ENCODE results near the gene BBS9.

DNA sequence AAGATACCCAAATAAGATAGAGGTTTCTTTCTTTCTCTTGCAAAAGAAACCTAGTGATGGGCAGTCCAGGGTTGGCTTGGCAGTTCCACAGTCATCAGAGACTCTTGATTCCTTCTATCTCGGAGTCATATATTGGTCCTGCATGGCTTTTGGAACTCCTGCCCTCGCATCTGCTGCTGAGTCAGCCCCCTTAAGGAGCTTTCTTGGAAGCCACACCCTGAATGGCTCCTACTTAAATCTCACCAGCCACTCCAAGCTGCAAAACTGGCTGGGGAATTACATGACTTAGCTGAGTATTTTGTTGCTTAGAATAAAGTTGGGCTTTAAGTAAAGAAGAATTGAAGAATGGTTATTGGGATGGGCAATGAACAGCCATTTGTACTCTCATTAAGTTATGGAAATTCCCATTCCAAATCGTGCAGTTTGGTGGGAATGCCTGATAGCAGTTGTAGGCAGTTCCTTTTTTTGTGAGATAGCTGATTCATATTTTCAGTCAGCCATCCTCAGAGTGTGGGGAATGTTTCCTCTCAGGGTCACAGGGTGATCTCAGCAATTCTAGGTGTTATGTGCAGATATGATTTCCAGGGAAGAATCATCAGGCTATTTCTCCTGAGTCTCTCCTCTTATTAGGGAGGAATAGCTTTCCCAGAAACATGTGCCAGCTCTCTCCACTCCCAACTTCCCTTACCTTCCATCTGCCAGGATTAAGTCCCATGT is 209.9 kb downstream of the BBS9 start:
- TF ChIP-seq, protein P1, sequence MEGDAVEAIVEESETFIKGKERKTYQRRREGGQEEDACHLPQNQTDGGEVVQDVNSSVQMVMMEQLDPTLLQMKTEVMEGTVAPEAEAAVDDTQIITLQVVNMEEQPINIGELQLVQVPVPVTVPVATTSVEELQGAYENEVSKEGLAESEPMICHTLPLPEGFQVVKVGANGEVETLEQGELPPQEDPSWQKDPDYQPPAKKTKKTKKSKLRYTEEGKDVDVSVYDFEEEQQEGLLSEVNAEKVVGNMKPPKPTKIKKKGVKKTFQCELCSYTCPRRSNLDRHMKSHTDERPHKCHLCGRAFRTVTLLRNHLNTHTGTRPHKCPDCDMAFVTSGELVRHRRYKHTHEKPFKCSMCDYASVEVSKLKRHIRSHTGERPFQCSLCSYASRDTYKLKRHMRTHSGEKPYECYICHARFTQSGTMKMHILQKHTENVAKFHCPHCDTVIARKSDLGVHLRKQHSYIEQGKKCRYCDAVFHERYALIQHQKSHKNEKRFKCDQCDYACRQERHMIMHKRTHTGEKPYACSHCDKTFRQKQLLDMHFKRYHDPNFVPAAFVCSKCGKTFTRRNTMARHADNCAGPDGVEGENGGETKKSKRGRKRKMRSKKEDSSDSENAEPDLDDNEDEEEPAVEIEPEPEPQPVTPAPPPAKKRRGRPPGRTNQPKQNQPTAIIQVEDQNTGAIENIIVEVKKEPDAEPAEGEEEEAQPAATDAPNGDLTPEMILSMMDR (IDR thresholded peaks at IDR 0.05) = no peak
- TF ChIP-seq EP300 (IDR thresholded peaks at IDR 0.05) = no peak
- no peak for TF ChIP-seq POLR2A (IDR thresholded peaks at IDR 0.05)
